Measurements from ENCODE around the gene KLHL35. TPM values are rescaled to one million over a fixed set of nuclear protein-coding genes. Genes with fewer than 3 reads are reported as not detected.

KLHL35 gene
- total RNA-seq, 4 donors from 2014 or later: 0.27 to 0.32 TPM; not detected in 2

DNA sequence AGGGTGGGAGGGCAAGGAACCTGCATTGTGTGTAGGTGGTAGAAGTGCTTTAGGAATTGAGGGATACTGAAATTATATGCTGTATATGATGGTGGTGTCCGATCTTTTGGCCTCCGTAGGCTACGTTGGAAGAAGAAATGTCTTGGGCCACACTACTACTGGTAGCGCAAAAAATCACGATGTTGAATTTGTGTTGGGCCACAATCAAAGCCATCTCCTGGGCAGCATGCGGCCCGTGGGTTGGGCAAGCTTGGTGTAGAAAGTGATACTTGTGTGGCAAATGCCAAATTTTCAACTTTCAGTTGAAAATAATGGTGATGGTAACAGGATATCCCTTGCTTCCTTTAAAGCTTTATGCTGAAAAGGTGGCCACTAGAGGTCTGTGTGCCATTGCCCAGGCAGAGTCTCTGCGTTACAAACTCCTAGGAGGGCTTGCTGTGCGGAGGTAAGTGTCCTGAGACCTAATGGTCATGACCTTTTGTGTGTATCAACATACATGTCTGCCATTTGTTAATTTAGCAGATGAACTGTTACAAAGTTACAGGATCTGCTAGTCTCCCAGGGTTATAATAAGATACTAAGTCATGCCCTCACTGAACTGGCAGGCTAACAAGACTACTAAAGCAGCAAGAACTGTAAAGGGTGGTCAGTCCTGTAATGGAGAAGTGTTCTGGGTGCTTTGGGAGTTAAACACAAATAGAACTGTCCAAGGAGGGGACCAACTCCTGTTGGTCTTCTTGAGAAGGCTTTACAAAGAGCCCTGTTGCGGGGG, 30.8 kb downstream of the KLHL35 start:
- TF ChIP-seq POLR2A (IDR thresholded peaks at IDR 0.05) (no peak), EP300 (IDR thresholded peaks at IDR 0.05; ENCODE audit: low read depth) (no peak), POLR2AphosphoS5 (IDR thresholded peaks at IDR 0.05) (no peak)
- TF ChIP-seq, protein P1, sequence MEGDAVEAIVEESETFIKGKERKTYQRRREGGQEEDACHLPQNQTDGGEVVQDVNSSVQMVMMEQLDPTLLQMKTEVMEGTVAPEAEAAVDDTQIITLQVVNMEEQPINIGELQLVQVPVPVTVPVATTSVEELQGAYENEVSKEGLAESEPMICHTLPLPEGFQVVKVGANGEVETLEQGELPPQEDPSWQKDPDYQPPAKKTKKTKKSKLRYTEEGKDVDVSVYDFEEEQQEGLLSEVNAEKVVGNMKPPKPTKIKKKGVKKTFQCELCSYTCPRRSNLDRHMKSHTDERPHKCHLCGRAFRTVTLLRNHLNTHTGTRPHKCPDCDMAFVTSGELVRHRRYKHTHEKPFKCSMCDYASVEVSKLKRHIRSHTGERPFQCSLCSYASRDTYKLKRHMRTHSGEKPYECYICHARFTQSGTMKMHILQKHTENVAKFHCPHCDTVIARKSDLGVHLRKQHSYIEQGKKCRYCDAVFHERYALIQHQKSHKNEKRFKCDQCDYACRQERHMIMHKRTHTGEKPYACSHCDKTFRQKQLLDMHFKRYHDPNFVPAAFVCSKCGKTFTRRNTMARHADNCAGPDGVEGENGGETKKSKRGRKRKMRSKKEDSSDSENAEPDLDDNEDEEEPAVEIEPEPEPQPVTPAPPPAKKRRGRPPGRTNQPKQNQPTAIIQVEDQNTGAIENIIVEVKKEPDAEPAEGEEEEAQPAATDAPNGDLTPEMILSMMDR (IDR thresholded peaks at IDR 0.05): no peak
- no peak for DNase-seq
- no peaks in the 10 kb centered on the region for H3K27me3 ChIP-seq
- H3K27ac ChIP-seq: no peak overlapping the region
- H3K4me1 ChIP-seq: peaks cover 9 to 22% (median 18%) of the 10 kb centered on the region in 4 donors
- no peak overlapping the region for H3K4me3 ChIP-seq
- no peaks in the 10 kb centered on the region for H3K9me3 ChIP-seq
- WGBS, 2 donors (ENCODE audit: low coverage in 1 of 2): 82 to 93% methylated on average over 6 to 10 of the region's 10 CpGs
- H3K36me3 ChIP-seq: peaks cover 0 to 53% (median 20%) of the 10 kb centered on the region in 4 donors
- in situ Hi-C loops (cut with MboI; ENCODE audit: low pct_ligation_motif_present in 1 of 4, low pct_unique_long_range_greater_than_20kb in 1 of 4, low sequenced_read_pairs in 3 of 4): no loop called here
- intact Hi-C loops (cut with DNase I; ENCODE audit: low total_unique reads): no loop called here

- Histone ChIP-seq H3K4me3 (peak overlapping the region; percentile 65 to 86 (median 77)), H3K27ac (peak overlapping the region; percentile 93 to 96 (median 94)), H3K9me3 (no peaks in the 10 kb centered on the region), H3K36me3 (peaks cover 0 to 37% (median 17%) of the 10 kb centered on the region in 4 donors), H3K4me1 (peaks cover 9 to 22% (median 18%) of the 10 kb centered on the region in 4 donors), H3K27me3 (no peaks in the 10 kb centered on the region)
- 4 to 5% methylated on average over 6 to 11 of the region's 11 CpGs for WGBS, 2 donors (ENCODE audit: low coverage in 1 of 2)
- in situ Hi-C loops (cut with MboI; ENCODE audit: low pct_ligation_motif_present in 1 of 4, low pct_unique_long_range_greater_than_20kb in 1 of 4, low sequenced_read_pairs in 3 of 4): no loop called here
- TF ChIP-seq, protein P1 (IDR thresholded peaks at IDR 0.05): no peak
- no peak for DNase-seq
- intact Hi-C loops (cut with DNase I; ENCODE audit: low total_unique reads): no loop called here
Observed at GRCh38 chr11:75400146-75400865, 32.7 kb downstream of the KLHL35 start.

DNA sequence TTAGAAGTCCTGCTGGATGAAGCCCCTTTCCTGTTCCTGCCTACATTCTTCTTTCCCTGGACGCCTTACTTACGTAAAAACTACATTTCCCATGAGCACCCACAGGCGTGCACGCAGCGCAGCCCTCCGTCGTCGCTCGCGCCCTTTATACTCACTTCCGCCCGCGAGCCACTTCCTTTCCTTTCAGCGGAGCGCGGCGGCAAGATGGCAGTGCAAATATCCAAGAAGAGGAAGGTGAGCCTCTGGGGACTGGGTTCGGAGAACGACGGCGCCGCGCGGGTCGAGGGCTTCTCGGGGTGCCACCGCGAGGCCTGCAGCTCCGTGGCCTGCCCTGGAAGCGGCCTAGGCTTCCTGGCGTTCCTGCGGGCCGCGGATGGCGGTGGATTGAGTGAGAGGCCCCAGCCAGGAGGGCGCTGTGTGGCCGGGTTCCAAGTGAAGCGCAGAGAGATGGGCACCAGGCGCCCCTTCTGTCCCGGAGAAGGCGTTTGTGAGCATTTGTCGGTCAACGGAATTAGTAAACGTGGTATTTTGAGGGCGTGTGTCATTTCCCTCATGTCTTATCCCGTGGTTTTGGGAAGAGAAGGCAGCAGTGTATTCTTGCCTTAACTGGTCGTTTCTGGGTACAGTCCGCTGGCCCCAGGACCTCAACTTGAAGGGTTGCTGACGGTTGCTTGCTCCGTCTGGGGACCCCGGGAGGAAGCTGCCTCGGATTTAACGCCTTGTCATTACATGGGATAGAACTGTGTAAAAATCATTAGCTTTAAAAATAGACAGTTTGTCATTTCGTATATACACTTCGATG, 33.5 kb downstream of the KLHL35 start, which contains the start of gene RPS3:
RPS3 (plus strand) TSS at position 175 of the 802 bp plus-strand sequence; CDS start at position 205, 30 bp downstream.
- intact Hi-C loops (cut with DNase I; ENCODE audit: low total_unique reads): no loop called here
- 0% methylated on average over 5 to 55 of the region's 55 CpGs for WGBS, 2 donors (ENCODE audit: low coverage in 1 of 2)

More for the DNA sequence above, 33.5 kb downstream of the KLHL35 start, which contains the start of gene RPS3:
- in situ Hi-C loops (cut with MboI; ENCODE audit: low pct_ligation_motif_present in 1 of 4, low pct_unique_long_range_greater_than_20kb in 1 of 4, low sequenced_read_pairs in 3 of 4): no loop called here
- DNase-seq: peak; percentile 94
- no peaks in the 10 kb centered on the region for H3K27me3 ChIP-seq
- peak within 1 kb of the TSS; percentile 93 to 96 (median 94) for H3K27ac ChIP-seq
- TF ChIP-seq POLR2AphosphoS5 (IDR thresholded peaks at IDR 0.05) (peak; percentile 98), POLR2A (IDR thresholded peaks at IDR 0.05) (peak; percentile 93), EP300 (IDR thresholded peaks at IDR 0.05; ENCODE audit: low read depth) (peak; percentile 36)
- TF ChIP-seq, protein P1 (IDR thresholded peaks at IDR 0.05): peak in 2 of 5 experiments; percentile 23 to 35
- H3K4me1 ChIP-seq: peaks cover 9 to 22% (median 18%) of the 10 kb centered on the region in 4 donors
- H3K9me3 ChIP-seq: no peaks in the 10 kb centered on the region
- peaks cover 0 to 30% (median 14%) of the 10 kb centered on the region in 4 donors for H3K36me3 ChIP-seq
- peak within 1 kb of the TSS; percentile 65 to 86 (median 77) for H3K4me3 ChIP-seq
